CD8-positive, alpha-beta memory T cell (primary cell): ENCODE data around the gene ASH1L. TPM values are rescaled to one million over a fixed set of nuclear protein-coding genes. Genes with fewer than 3 reads are reported as not detected.
"Not testable (repeated sequence)": the region's sequence is repeated elsewhere in the genome, so short reads cannot be mapped to it uniquely, and the experiment has no call there.

Source experiments
- CTCF ChIA-PET: fragments of 350-600 bp; sonication (Branson Sonifier 250); formaldehyde crosslinking; loops from one replicate; lab custom pipeline; 2021; ENCODE audit warnings: antibody characterized with exemption; lab: Charles Lee
- POLR2A ChIA-PET: fragments of 350-600 bp; sonication (Branson Sonifier 250); formaldehyde crosslinking; loops from one replicate; lab custom pipeline; 2021; ENCODE audit warnings: antibody characterized with exemption; lab: Charles Lee
- DNase-seq, 5 donors: peaks; one replicate each; pipeline versions ENCODE4 v3.0.0 to v3.0.0-alpha.2; 2020 to 2022; ENCODE audit warnings: mixed read lengths in 1 of 5
- H3K27ac ChIP-seq: one replicate; pipeline ENCODE4 v1.7.0; 2013; ENCODE audit warnings: low read depth, mild to moderate bottlenecking, low read length, moderate library complexity
- H3K27me3 ChIP-seq: 2 replicates; pipeline ENCODE4 v1.7.0; 2013; ENCODE audit warnings: low read length, mild to moderate bottlenecking; ENCODE audit not compliant: insufficient read depth, poor library complexity, severe bottlenecking
- H3K36me3 ChIP-seq: 2 replicates; pipeline ENCODE4 v1.7.0; 2013; ENCODE audit warnings: mild to moderate bottlenecking, low read length, moderate library complexity; ENCODE audit not compliant: insufficient read depth
- H3K4me1 ChIP-seq: 2 replicates; pipeline ENCODE4 v1.7.0; 2013; ENCODE audit warnings: mild to moderate bottlenecking, low read length, moderate library complexity; ENCODE audit not compliant: insufficient read depth
- H3K4me3 ChIP-seq: 2 replicates; pipeline ENCODE4 v1.7.0; 2013; ENCODE audit warnings: mild to moderate bottlenecking, low read length
- H3K9me3 ChIP-seq: 2 replicates; pipeline ENCODE4 v1.7.0; 2013; ENCODE audit warnings: mild to moderate bottlenecking, low read length
- H3K27ac Mint-ChIP-seq, 8 donors: one replicate each; pipeline ENCODE4 v1.8.0; 2020 to 2021; ENCODE audit warnings: mixed read lengths in 8 of 8, mild to moderate bottlenecking in 6 of 8, inconsistent platforms in 3 of 8, moderate library complexity in 3 of 8
- H3K27me3 Mint-ChIP-seq, 2 donors: one replicate each; pipeline ENCODE4 v1.8.0; 2020 to 2021; ENCODE audit warnings: mixed read lengths in 2 of 2, mild to moderate bottlenecking in 1 of 2, moderate library complexity in 1 of 2
- H3K36me3 Mint-ChIP-seq, 3 donors: one replicate each; pipeline ENCODE4 v1.8.0; 2020 to 2021; ENCODE audit warnings: mixed read lengths in 3 of 3, inconsistent platforms in 1 of 3, mild to moderate bottlenecking in 1 of 3
- H3K4me1 Mint-ChIP-seq, 3 donors: one replicate each; pipeline ENCODE4 v1.8.0; 2020 to 2021; ENCODE audit warnings: mixed read lengths in 3 of 3, inconsistent platforms in 1 of 3, mild to moderate bottlenecking in 1 of 3
- H3K4me3 Mint-ChIP-seq, 7 donors: one replicate each; pipeline ENCODE4 v1.8.0; 2020 to 2021; ENCODE audit warnings: mixed read lengths in 7 of 7, mild to moderate bottlenecking in 6 of 7, moderate library complexity in 4 of 7, inconsistent platforms in 2 of 7
- H3K9me3 Mint-ChIP-seq, 5 donors: one replicate each; pipeline ENCODE4 v1.8.0; 2020 to 2022; ENCODE audit warnings: mixed read lengths in 5 of 5, mild to moderate bottlenecking in 3 of 5, moderate library complexity in 2 of 5, inconsistent platforms in 1 of 5
- polyA plus RNA-seq: library from polyadenylated mRNA; unstranded; fragments of 300-500 nt; fragmentation: Illumina TruSeq; gene quantifications from one replicate; pipeline ENCODE4 v1.2.3, GENCODE V29; 2021
- total RNA-seq, 2 experiments: library from RNA; stranded (reverse); gene quantifications; one replicate each; pipeline ENCODE4 v1.2.3, GENCODE V29; 2021

The ASH1L gene
- total and polyA plus RNA-seq, 3 experiments from 2014 or later: 25.7 to 30.5 (median 29.7) TPM

GRCh38 chr1:155596864-155597263, 34.3 kb upstream of the ASH1L start:
- POLR2A ChIA-PET: no interaction called here

GRCh38 chr1:155595877-155596474, 33.4 kb upstream of the ASH1L start:
- H3K4me3 ChIP-seq, DNase-seq, H3K27me3 Mint-ChIP-seq, H3K27ac Mint-ChIP-seq, H3K9me3 ChIP-seq, H3K9me3 Mint-ChIP-seq, H3K36me3 ChIP-seq, H3K27me3 ChIP-seq, H3K4me3 Mint-ChIP-seq, H3K4me1 ChIP-seq, POLR2A ChIA-PET, H3K27ac ChIP-seq, H3K36me3 Mint-ChIP-seq: not testable (repeated sequence)
- CTCF ChIA-PET: interaction anchor here (3.5 kb wide), 1 partner anchor 345 kb away, joined by 19 read pairs; no protein-coding TSS in a partner anchor
- H3K4me1 Mint-ChIP-seq: peaks cover 2 to 11% (median 9%) of the 10 kb centered on the region in 3 donors

More at GRCh38 chr1:155596864-155597263, 34.3 kb upstream of the ASH1L start:
- no peak overlapping the region for H3K4me3 Mint-ChIP-seq
- Histone ChIP-seq H3K36me3 (no peaks in the 10 kb centered on the region), H3K27me3 (no peaks in the 10 kb centered on the region), H3K4me1 (no peaks in the 10 kb centered on the region), H3K9me3 (no peaks in the 10 kb centered on the region), H3K27ac (no peak overlapping the region), H3K4me3 (no peak overlapping the region)
- DNase-seq: no peak
- peaks cover 1 to 10% (median 9%) of the 10 kb centered on the region in 3 donors for H3K4me1 Mint-ChIP-seq
- H3K9me3 Mint-ChIP-seq: no peaks in the 10 kb centered on the region
- CTCF ChIA-PET: interaction anchor here (3.5 kb wide), 1 partner anchor 346 kb away, joined by 19 read pairs; no protein-coding TSS in a partner anchor
- no peaks in the 10 kb centered on the region for H3K36me3 Mint-ChIP-seq
- peaks cover 0 to 1% of the 10 kb centered on the region in 2 donors for H3K27me3 Mint-ChIP-seq
- no peak overlapping the region for H3K27ac Mint-ChIP-seq

GRCh38 chr1:155591770-155592169, 29.2 kb upstream of the ASH1L start:
- Mint-ChIP-seq H3K27me3 (peaks cover 0 to 1% of the 10 kb centered on the region in 2 donors), H3K4me1 (peaks cover 0 to 3% (median 2%) of the 10 kb centered on the region in 3 donors), H3K9me3 (no peaks in the 10 kb centered on the region), H3K4me3 (no peak overlapping the region), H3K36me3 (no peaks in the 10 kb centered on the region), H3K27ac (peak overlapping the region in 1 of 8 donors; percentile 29)
- Histone ChIP-seq H3K36me3 (no peaks in the 10 kb centered on the region), H3K27me3 (no peaks in the 10 kb centered on the region), H3K9me3 (no peaks in the 10 kb centered on the region), H3K27ac (no peak overlapping the region), H3K4me1 (no peaks in the 10 kb centered on the region), H3K4me3 (no peak overlapping the region)
- ChIA-PET POLR2A (no interaction called here), CTCF (interaction anchor here (1.4 to 2.4 kb wide), 3 partner anchors 16 to 384 kb away, joined by 3 to 29 read pairs (median 7); partner anchors contain the start of gene THBS3)
- DNase-seq: peak in 3 of 5 donors; percentile 3 to 59 (median 54)

GRCh38 chr1:155590516-155591247, 28.1 kb upstream of the ASH1L start:
- H3K4me1 ChIP-seq, H3K27ac ChIP-seq, H3K27me3 Mint-ChIP-seq, H3K9me3 ChIP-seq, H3K27me3 ChIP-seq, H3K4me1 Mint-ChIP-seq, H3K4me3 Mint-ChIP-seq, H3K4me3 ChIP-seq, H3K36me3 Mint-ChIP-seq, DNase-seq, H3K36me3 ChIP-seq, POLR2A ChIA-PET, H3K9me3 Mint-ChIP-seq: not testable (repeated sequence)
- H3K27ac Mint-ChIP-seq: peak overlapping the region in 1 of 8 donors; percentile 24
- CTCF ChIA-PET: interaction anchor here (1.1 to 1.4 kb wide), 2 partner anchors 340 to 341 kb away, joined by 3 to 6 read pairs; no protein-coding TSS in a partner anchor

- H3K27me3 ChIP-seq, H3K4me1 Mint-ChIP-seq, H3K4me1 ChIP-seq, H3K27ac Mint-ChIP-seq, H3K36me3 Mint-ChIP-seq, H3K4me3 Mint-ChIP-seq, H3K4me3 ChIP-seq, H3K27ac ChIP-seq, DNase-seq, H3K9me3 Mint-ChIP-seq, H3K27me3 Mint-ChIP-seq, H3K9me3 ChIP-seq, POLR2A ChIA-PET, H3K36me3 ChIP-seq: not testable (repeated sequence)
- CTCF ChIA-PET: interaction anchor here (1.1 kb wide), 1 partner anchor 340 kb away, joined by 3 read pairs; no protein-coding TSS in a partner anchor
These were observed 26.7 kb upstream of the ASH1L start for GRCh38 chr1:155589282-155589681.

- H3K4me3 ChIP-seq, H3K27ac ChIP-seq, H3K9me3 Mint-ChIP-seq, H3K4me1 Mint-ChIP-seq, H3K4me3 Mint-ChIP-seq, H3K9me3 ChIP-seq, CTCF ChIA-PET, H3K27me3 Mint-ChIP-seq, H3K27me3 ChIP-seq, DNase-seq, H3K27ac Mint-ChIP-seq, H3K36me3 ChIP-seq, H3K4me1 ChIP-seq, H3K36me3 Mint-ChIP-seq: not testable (repeated sequence)
- POLR2A ChIA-PET: interaction anchor here (0.6 kb wide), 1 partner anchor 1934 kb away, joined by 4 read pairs; no protein-coding TSS in a partner anchor
These were observed 21.2 kb upstream of the ASH1L start for GRCh38 chr1:155583846-155584245.

DNA sequence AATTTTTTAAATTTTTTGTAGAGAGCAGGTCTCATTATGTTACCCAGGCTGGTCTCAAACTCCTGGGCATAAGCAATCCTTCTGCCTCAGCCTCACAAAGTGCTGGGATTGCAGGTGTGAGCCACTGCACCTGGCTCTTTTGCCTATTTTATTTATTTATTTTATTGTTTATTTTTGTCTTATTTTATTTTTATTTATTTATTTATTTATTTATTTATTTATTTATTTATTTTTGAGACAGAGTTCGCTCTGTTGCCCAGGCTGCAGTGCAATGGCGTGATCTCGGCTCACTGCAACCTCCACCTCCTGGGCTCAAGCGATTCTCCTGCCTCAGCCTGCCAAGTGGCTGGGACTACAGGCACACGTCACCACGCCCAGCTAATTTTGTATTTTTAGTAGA, 13.0 kb upstream of the ASH1L start:
- H3K4me1 ChIP-seq, H3K36me3 ChIP-seq, DNase-seq, H3K4me3 ChIP-seq, H3K27ac ChIP-seq, H3K9me3 ChIP-seq, POLR2A ChIA-PET, H3K27me3 ChIP-seq, H3K4me3 Mint-ChIP-seq, H3K27me3 Mint-ChIP-seq, H3K4me1 Mint-ChIP-seq, H3K9me3 Mint-ChIP-seq: not testable (repeated sequence)
- CTCF ChIA-PET: interaction anchor here (1.5 kb wide), 1 partner anchor 325 kb away, joined by 5 read pairs; no protein-coding TSS in a partner anchor
- Mint-ChIP-seq H3K36me3 (peaks cover 0 to 16% (median 0%) of the 10 kb centered on the region in 3 donors), H3K27ac (peak overlapping the region in 1 of 8 donors; percentile 42)

- POLR2A ChIA-PET: no interaction called here
- Mint-ChIP-seq H3K4me1 (peaks cover 10 to 18% (median 16%) of the 10 kb centered on the region in 3 donors), H3K27me3 (peaks cover 0 to under 1% of the 10 kb centered on the region in 2 donors), H3K9me3 (no peaks in the 10 kb centered on the region), H3K27ac (no peak overlapping the region), H3K36me3 (peaks cover 0 to 28% (median 2%) of the 10 kb centered on the region in 3 donors), H3K4me3 (no peak overlapping the region)
- Histone ChIP-seq H3K36me3 (no peaks in the 10 kb centered on the region), H3K27me3 (no peaks in the 10 kb centered on the region), H3K4me3 (no peak overlapping the region), H3K9me3 (no peaks in the 10 kb centered on the region), H3K4me1 (no peaks in the 10 kb centered on the region), H3K27ac (no peak overlapping the region)
- CTCF ChIA-PET: interaction anchor here (1.0 to 1.5 kb wide), 2 partner anchors 11 to 323 kb away, joined by 4 to 5 read pairs; no protein-coding TSS in a partner anchor
- no peak for DNase-seq
These were observed 11.5 kb upstream of the ASH1L start for GRCh38 chr1:155574077-155574476.
